Colonic mucosa (tissue), 4 donors: ENCODE results near the gene NLGN4Y. TPM values are rescaled to one million over a fixed set of nuclear protein-coding genes. Genes with fewer than 3 reads are reported as not detected.

ENCODE experiments used
- DNase-seq: peaks from one replicate; pipeline ENCODE4 v3.0.0-alpha.2; 2020
- H3K27ac ChIP-seq: fragments of 200-600 bp; one replicate; pipeline ENCODE4 v1.8.0; 2021
- H3K27me3 ChIP-seq: fragments of 200-600 bp; one replicate; pipeline ENCODE4 v1.8.0; 2021
- H3K36me3 ChIP-seq: fragments of 200-600 bp; one replicate; pipeline ENCODE4 v1.8.0; 2021
- H3K4me1 ChIP-seq: fragments of 200-600 bp; one replicate; pipeline ENCODE4 v1.8.0; 2021; ENCODE audit warnings: mild to moderate bottlenecking
- H3K4me3 ChIP-seq: fragments of 200-600 bp; one replicate; pipeline ENCODE4 v1.8.0; 2021
- H3K9ac ChIP-seq, 2 donors: one replicate each; pipeline ENCODE4 v1.7.0; 2013; ENCODE audit warnings: control low read depth in 2 of 2, low read depth in 2 of 2, low read length in 2 of 2
- H3K9me3 ChIP-seq: fragments of 200-600 bp; one replicate; pipeline ENCODE4 v1.8.0; 2021
- intact Hi-C: fragments of 100-400 bp; cut with DNase I; formaldehyde crosslinking; loops from one replicate; pipeline ENCODE4 v1.14.1; 2022
- total RNA-seq, 2 donors: library from RNA; stranded (reverse); fragmentation: NEBNext Ultra II Directional in 1 of 2; extraction: Animal tissue kit (Norgen Biotek cat#: 25700) in 1 of 2; gene quantifications; one replicate each; pipeline ENCODE4 v1.2.1, GENCODE V29; 2021
- TF ChIP-seq, protein P1 (sequence below): fragments of 200-600 bp; IDR thresholded peaks from one replicate; pipeline ENCODE4 v1.8.0; 2022; ENCODE audit warnings: antibody characterized with exemption, mild to moderate bottlenecking
- donor health status: healthy.
- donor health status: DM: no; HTN: no; CAD: no.
- donor health status: DM: no; HTN: no; CAD: no.

The NLGN4Y gene
- total RNA-seq, 2 donors from 2014 or later, result not detected

DNA sequence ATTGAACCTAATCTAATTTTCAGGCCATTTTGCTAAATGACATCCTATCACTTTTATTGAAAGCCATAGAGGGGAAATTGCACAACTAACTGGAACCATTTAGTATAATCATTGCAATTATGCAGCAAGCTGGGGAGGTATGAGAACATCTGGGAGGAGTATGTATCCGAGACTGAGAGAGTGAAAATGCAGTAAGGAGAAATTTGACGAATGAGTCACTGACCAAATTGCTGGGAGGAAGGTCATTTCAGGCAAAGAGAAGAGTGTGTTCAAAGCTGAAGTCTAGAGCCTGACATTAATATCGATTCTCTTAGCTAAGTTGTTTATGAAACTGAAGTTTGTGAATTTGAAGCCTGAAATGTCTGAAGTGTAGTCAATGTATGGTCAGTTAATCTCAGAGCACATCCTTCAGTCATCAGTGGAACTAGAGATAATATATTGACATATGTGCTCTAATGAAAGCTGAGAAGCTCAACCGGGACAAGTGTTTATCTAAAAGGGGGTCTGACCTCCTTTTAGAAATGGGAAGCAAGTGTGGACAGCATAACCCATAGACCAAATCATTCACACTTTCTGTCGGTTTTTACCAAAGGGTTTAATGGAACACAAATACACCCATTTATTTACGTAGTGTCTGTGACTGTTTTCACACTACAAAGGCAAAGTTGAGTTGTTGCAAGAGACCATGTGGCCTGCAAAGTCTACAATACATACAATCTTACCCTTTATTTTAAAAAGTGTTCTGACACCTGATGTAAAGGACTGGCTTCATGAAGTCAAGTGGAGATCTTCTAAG, 120.0 kb downstream of the NLGN4Y start:
- intact Hi-C loops, result no loop called here
- H3K9me3 ChIP-seq, result no peaks in the 10 kb centered on the region
- no peaks in the 10 kb centered on the region for H3K36me3 ChIP-seq
- H3K4me3 ChIP-seq, result no peak overlapping the region
- TF ChIP-seq, protein P1, sequence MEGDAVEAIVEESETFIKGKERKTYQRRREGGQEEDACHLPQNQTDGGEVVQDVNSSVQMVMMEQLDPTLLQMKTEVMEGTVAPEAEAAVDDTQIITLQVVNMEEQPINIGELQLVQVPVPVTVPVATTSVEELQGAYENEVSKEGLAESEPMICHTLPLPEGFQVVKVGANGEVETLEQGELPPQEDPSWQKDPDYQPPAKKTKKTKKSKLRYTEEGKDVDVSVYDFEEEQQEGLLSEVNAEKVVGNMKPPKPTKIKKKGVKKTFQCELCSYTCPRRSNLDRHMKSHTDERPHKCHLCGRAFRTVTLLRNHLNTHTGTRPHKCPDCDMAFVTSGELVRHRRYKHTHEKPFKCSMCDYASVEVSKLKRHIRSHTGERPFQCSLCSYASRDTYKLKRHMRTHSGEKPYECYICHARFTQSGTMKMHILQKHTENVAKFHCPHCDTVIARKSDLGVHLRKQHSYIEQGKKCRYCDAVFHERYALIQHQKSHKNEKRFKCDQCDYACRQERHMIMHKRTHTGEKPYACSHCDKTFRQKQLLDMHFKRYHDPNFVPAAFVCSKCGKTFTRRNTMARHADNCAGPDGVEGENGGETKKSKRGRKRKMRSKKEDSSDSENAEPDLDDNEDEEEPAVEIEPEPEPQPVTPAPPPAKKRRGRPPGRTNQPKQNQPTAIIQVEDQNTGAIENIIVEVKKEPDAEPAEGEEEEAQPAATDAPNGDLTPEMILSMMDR, result no peak
- no peak for DNase-seq
- no peak overlapping the region for H3K27ac ChIP-seq
- H3K9ac ChIP-seq, result no peak overlapping the region
- H3K27me3 ChIP-seq, result no peaks in the 10 kb centered on the region
- H3K4me1 ChIP-seq, result no peaks in the 10 kb centered on the region

- no peaks in the 10 kb centered on the region for H3K4me1 ChIP-seq
- no peak overlapping the region for H3K4me3 ChIP-seq
- no peak for DNase-seq
- H3K9me3 ChIP-seq, result no peaks in the 10 kb centered on the region
- intact Hi-C loops, result no loop called here
- no peaks in the 10 kb centered on the region for H3K36me3 ChIP-seq
- H3K27me3 ChIP-seq, result no peaks in the 10 kb centered on the region
- H3K9ac ChIP-seq, result no peak overlapping the region
- TF ChIP-seq, protein P1, result no peak
- no peak overlapping the region for H3K27ac ChIP-seq
Observed at GRCh38 chrY:14679181-14679580, 154.9 kb downstream of the NLGN4Y start.

DNA sequence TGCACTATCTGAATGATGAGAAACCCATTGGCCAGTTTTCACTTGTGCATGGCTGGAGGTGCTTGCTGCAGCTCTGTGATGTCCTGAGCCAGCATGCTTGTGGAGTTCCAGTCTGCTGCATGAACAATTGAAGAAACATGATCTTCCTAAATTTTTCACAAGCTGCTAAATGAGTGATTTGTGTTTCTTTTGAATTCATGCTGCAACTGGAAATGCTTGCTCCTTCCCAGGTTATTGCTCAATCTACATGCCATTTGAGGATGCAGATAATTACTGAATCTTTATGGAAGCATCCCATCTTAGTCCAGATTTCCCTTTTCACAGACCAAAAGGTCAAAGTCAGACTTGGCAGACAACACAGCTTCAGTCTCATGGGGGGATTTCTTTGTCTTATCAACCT, 170.2 kb downstream of the NLGN4Y start:
- H3K27me3 ChIP-seq, result no peaks in the 10 kb centered on the region
- H3K27ac ChIP-seq, result no peak overlapping the region
- H3K4me3 ChIP-seq, result no peak overlapping the region
- no peak overlapping the region for H3K9ac ChIP-seq
- TF ChIP-seq, protein P1, result no peak
- no peaks in the 10 kb centered on the region for H3K4me1 ChIP-seq
- no peak for DNase-seq
- no peaks in the 10 kb centered on the region for H3K9me3 ChIP-seq
- no peaks in the 10 kb centered on the region for H3K36me3 ChIP-seq
- intact Hi-C loops, result no loop called here

DNA sequence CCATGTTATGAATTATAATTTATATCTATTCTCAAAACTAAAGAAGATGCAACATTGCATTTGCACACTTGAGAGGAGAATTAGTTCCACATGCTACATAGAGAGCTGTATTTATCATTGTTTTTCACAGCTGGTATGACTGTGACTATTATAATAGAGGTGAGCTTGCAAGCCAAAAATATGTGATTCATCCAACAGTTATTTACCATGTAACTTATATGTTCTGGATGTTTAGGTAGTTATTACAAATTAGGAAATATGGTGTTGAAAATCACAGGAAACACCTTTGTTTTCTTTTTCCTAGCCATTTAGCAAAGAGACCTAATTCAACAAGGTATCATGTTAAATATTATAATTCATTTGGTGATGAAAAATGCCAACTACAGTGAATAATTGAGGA, 183.8 kb downstream of the NLGN4Y start:
- no peaks in the 10 kb centered on the region for H3K9me3 ChIP-seq
- no peak for DNase-seq
- H3K27me3 ChIP-seq, result no peaks in the 10 kb centered on the region
- intact Hi-C loops, result no loop called here
- H3K9ac ChIP-seq, result no peak overlapping the region
- TF ChIP-seq, protein P1, result no peak
- H3K4me1 ChIP-seq, result no peaks in the 10 kb centered on the region
- no peaks in the 10 kb centered on the region for H3K36me3 ChIP-seq
- H3K4me3 ChIP-seq, result no peak overlapping the region
- H3K27ac ChIP-seq, result no peak overlapping the region

DNA sequence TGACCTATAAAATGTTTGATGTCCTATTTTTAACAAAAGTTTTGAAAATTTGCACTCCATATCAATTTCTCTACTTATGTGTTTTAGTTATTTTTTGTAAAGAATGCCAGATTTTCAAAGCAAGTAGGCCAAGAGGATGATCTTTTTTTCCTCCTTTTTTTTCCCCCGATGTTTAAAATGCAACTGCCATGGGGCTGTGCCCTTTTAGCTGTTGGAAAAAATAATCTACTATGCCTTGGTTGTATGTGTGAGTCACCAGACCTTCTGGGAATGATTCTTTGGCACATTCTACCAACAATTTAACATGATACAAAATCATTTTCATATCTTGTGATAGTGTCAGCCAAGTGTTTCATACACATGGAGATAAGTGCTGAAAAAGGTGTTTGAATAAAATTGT, 217.3 kb downstream of the NLGN4Y start:
- H3K9ac ChIP-seq, result no peak overlapping the region
- H3K9me3 ChIP-seq, result no peaks in the 10 kb centered on the region
- H3K27me3 ChIP-seq, result no peaks in the 10 kb centered on the region
- no peak overlapping the region for H3K4me3 ChIP-seq
- no peak for DNase-seq
- H3K36me3 ChIP-seq, result no peaks in the 10 kb centered on the region
- TF ChIP-seq, protein P1, result no peak
- H3K27ac ChIP-seq, result no peak overlapping the region
- intact Hi-C loops, result no loop called here
- no peaks in the 10 kb centered on the region for H3K4me1 ChIP-seq
